GM19395 (cell line): ENCODE results near the gene SLCO3A1.
"Not testable (repeated sequence)": the region's sequence is repeated elsewhere in the genome, so short reads cannot be mapped to it uniquely, and the experiment has no call there.

Experiments used
- ATAC-seq: cut with Tn5 transposase; IDR thresholded peaks from one replicate; pipeline ENCODE4 v1.9.1; 2021; ENCODE audit warnings: mild to moderate bottlenecking, moderate library complexity; ENCODE audit not compliant: unreplicated experiment

SLCO3A1 gene

GRCh38 chr15:92028389-92028724 lies 174.8 kb downstream of the SLCO3A1 start:
- ATAC-seq, result no peak

GRCh38 chr15:92029767-92030166 lies 176.3 kb downstream of the SLCO3A1 start:
- no peak for ATAC-seq

DNA sequence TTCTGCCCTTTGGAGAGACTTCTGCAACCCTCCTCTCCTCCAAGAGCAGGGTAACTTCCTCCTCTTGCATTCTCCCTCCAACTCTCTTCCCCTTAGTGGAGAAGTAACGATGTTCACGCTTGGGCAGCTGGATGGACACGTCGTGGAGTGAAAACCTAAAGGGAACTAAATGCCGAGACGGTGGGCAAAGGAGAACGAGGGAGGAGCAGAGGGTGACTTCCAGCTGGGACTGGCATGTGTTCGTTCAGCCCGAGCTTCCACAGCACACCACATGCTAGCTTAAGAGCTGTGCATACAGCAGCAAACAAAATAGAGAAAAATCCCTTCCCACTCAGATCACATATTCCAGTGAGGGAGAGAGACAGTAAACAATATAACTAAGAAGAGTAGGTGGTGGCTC lies 179.8 kb downstream of the SLCO3A1 start:
- ATAC-seq, result no peak

DNA sequence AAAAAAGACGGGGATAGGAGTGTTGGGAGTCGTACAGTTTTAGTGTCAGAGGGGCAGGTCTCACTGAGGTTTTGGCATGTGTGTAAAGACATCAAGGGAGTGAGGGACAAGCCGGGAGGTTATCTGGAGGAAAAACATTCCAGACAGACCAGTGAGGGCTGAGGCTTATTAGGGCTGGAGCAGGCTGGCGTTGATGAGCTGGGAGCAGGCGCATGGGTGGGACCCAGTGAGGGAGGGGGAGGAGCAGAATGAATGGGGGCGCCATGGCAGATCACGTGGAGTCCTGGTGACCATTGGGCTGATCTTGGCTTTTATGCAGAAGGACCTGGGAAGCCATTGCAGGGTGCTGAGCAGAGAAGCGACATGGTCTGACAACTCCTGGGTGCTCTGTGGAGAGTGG lies 180.2 kb downstream of the SLCO3A1 start:
- ATAC-seq, result no peak

- ATAC-seq, result no peak
These were observed 180.7 kb downstream of the SLCO3A1 start for GRCh38 chr15:92034227-92034626.

GRCh38 chr15:92035551-92035950 lies 182.0 kb downstream of the SLCO3A1 start:
- ATAC-seq, result no peak

GRCh38 chr15:92035961-92036360 lies 182.5 kb downstream of the SLCO3A1 start:
- no peak for ATAC-seq

DNA sequence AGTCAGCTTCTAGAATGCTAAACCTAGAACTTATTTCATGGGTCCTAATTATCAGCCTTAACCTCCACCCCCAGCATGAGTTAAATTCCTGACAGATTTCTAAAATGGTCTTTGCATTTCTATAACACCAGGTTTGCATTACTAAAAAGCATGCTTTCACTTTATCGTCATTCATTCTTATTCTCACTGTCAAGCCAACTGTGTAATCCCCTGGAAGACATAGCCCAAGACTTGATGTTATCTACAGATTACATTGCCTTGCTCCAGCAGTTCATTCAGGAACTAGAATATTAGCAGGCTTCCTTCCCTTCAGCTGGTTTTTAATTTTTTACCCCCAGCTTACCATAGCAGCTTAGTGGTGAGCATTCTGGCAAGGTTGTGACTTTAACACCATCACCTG lies 184.0 kb downstream of the SLCO3A1 start:
- no peak for ATAC-seq

- no peak for ATAC-seq
These were observed 186.8 kb downstream of the SLCO3A1 start for GRCh38 chr15:92040350-92040749.

GRCh38 chr15:92041371-92041770 lies 187.9 kb downstream of the SLCO3A1 start:
- no peak for ATAC-seq

- no peak for ATAC-seq
These were observed 189.8 kb downstream of the SLCO3A1 start for GRCh38 chr15:92043283-92043682.

DNA sequence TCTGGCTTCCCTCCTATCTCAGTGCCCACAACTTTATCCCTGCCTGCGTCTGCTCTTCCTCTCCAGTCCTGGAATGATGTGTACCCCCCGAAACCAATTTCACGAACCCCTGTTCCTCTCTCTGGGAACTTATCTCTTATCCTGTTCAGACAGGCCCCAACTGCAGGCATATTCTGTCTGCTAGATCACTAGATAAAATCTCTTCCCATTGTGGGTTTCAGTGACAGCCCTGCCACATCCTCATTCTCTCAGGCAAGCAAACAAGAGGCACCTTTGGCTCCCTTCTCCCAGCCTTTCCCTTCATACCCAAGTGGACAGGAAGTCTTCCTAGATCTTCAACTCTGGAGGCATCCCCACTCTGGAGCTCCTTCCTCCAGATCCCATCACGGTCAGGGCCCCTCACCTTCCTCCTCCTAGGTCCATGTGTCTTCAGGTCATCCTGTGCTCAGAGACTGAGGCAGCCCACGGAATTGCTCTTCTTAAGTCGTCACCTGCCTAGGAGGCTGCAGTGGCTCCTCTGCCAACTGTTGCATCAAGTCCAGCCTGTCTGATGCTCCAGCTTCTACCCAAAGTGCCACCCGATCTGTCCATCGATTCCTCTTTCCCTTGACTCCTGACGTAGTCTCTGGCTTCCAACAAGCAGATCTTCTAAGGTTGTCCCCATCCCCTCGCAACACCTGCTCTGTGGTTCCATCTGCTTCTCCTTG lies 190.8 kb downstream of the SLCO3A1 start:
- ATAC-seq, result no peak

GRCh38 chr15:92047900-92048299 lies 194.4 kb downstream of the SLCO3A1 start:
- no peak for ATAC-seq

GRCh38 chr15:92048739-92049138 lies 195.2 kb downstream of the SLCO3A1 start:
- no peak for ATAC-seq

DNA sequence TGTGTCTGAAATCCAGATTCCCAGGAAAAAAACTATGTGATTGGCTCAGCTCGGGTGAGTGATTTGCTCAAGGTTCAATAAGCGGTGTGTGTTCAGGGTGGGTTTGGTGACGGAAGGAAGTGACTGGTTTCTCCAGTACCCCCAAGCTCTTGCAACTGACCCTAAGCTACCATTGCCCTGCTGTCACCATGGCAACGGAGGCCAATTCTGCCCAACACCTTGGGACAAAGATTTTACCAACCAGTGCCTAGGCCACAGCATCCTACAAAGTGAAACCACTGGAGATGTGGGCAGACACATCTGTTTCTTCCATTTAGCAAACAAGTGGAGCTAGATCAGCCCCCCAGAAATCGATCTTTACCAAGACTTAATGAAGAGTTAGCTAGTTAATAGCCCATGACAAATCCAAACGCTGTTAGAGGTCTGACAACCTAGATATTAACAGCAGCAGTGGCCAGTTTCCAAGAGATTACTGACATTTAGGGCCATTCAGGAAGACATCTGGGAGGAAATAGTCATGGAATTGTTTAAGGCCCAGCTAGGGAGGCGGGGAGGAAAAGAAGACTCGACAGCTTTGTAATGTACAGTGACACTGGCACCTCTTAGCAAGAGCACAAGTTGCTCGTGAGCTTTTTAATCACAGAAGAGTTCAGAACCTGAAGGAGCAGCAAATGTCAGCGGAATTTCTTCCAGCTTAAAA lies 195.9 kb downstream of the SLCO3A1 start:
- ATAC-seq, result no peak

DNA sequence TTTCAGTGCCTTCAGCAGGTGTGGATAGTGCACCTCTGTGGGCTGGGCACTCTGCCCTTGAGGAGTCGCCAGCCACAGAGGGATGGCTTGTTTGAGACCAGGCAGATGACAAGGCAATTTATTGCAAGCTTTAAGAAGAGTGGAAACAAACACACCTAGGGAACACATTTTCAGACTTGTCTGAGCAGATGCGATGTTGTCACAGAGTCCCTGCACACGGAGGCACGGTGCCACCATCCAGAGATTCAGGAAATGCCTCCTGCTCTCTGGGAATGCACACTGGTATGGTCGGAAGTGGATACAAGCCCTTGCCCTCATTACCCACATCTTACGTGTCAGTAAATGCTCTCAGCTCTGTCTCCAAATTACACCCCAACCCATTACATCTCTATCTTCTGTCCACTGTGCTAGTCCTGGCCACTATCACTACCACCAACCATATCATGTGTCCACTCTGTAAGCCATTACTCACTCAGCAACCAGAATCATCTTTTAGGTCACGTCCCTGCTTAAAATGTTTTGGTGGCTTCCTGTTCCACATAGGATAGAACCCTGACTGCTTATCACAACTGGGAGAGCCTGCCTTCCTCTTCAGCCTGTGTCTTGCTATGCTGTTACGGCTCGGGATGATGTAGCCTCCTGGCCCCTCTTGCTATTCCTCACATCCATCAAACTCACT lies 196.9 kb downstream of the SLCO3A1 start:
- ATAC-seq, result no peak

DNA sequence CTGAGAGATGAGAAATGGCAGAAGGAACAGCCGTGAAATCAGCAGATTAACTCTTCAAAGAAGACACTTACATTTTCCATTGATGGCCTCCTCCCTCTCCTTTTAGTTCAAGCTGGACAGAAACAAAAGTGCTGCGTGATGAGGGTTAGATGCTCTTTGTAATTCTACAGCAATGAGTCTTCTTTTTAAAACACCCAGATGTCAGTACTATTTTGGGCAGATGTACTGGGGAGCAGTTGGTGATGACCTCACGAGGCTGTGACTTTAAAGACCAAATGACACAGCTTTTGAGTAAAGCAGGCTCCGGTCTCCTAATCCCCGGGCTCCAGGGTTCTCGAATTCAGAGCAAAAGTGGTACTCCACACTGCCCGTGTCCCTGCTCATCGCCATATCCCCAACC lies 198.2 kb downstream of the SLCO3A1 start:
- no peak for ATAC-seq

GRCh38 chr15:92053753-92054316 lies 200.3 kb downstream of the SLCO3A1 start:
- no peak for ATAC-seq

- no peak for ATAC-seq
These were observed 203.4 kb downstream of the SLCO3A1 start for GRCh38 chr15:92056875-92057274.

- ATAC-seq, result no peak
These were observed 205.8 kb downstream of the SLCO3A1 start for GRCh38 chr15:92059036-92059970.

- ATAC-seq, result not testable (repeated sequence)
These were observed 206.4 kb downstream of the SLCO3A1 start for GRCh38 chr15:92059971-92060311.
